Hepatocyte (in vitro differentiated cells): Measurements from ENCODE around the gene EID3. TPM values are rescaled to one million over a fixed set of nuclear protein-coding genes. Genes with fewer than 3 reads are reported as not detected.
"Not testable (repeated sequence)": the region's sequence is repeated elsewhere in the genome, so short reads cannot be mapped to it uniquely, and the experiment has no call there.

Experiments
- DNase-seq: peaks from one replicate; pipeline ENCODE4 v3.0.0-alpha.2; 2016; ENCODE audit warnings: low spot score
- H2AFZ ChIP-seq: fragments of 200-600 bp; sonication (generic); 2 replicates; pipeline ENCODE4 v1.6.0; 2016; ENCODE audit warnings: antibody characterized with exemption, mild to moderate bottlenecking
- H3K27ac ChIP-seq: fragments of 200-600 bp; sonication (generic); 2 replicates; pipeline ENCODE4 v1.5.1; 2016; ENCODE audit warnings: mild to moderate bottlenecking
- H3K27me3 ChIP-seq: fragments of 200-600 bp; sonication (generic); 2 replicates; pipeline ENCODE4 v1.6.1; 2016
- H3K36me3 ChIP-seq: fragments of 200-600 bp; sonication (generic); replicated peaks from 2 replicates; pipeline ENCODE4 v1.5.1; 2016; ENCODE audit warnings: low read depth; ENCODE audit not compliant: insufficient read depth
- H3K4me1 ChIP-seq: fragments of 200-600 bp; sonication (generic); 2 replicates; pipeline ENCODE4 v1.5.1; 2016; ENCODE audit warnings: mild to moderate bottlenecking, moderate library complexity; ENCODE audit not compliant: insufficient read depth
- H3K4me2 ChIP-seq: fragments of 200-600 bp; sonication (generic); 2 replicates; pipeline ENCODE4 v1.6.0; 2016
- H3K4me3 ChIP-seq: fragments of 200-600 bp; sonication (generic); 2 replicates; pipeline ENCODE4 v1.5.1; 2016; ENCODE audit warnings: mild to moderate bottlenecking
- H3K79me2 ChIP-seq: fragments of 200-600 bp; sonication (generic); 2 replicates; pipeline ENCODE4 v1.6.0; 2017; ENCODE audit warnings: mild to moderate bottlenecking
- H3K9me2 ChIP-seq: fragments of 200-600 bp; sonication (generic); replicated peaks from 2 replicates; pipeline ENCODE4 v1.6.0; 2017; ENCODE audit warnings: mild to moderate bottlenecking; ENCODE audit not compliant: insufficient read depth
- H3K9me3 ChIP-seq: fragments of 200-600 bp; sonication (generic); 2 replicates; pipeline ENCODE4 v1.5.1; 2016; ENCODE audit warnings: low read depth, mild to moderate bottlenecking
- H4K20me1 ChIP-seq: fragments of 200-600 bp; sonication (generic); 2 replicates; pipeline ENCODE4 v1.6.0; 2016; ENCODE audit warnings: mild to moderate bottlenecking; ENCODE audit not compliant: insufficient read depth, poor library complexity, severe bottlenecking
- EZH2 ChIP-seq: fragments of 200-600 bp; sonication (generic); IDR thresholded peaks from 2 replicates; pipeline ENCODE4 v1.6.1; 2016; ENCODE audit warnings: antibody characterized with exemption, mild to moderate bottlenecking, borderline replicate concordance
- EZH2phosphoT487 ChIP-seq: fragments of 200-600 bp; sonication (generic); IDR thresholded peaks from one replicate; pipeline ENCODE4 v1.6.1; 2018; ENCODE audit warnings: antibody characterized with exemption, mild to moderate bottlenecking, low read depth, moderate library complexity; ENCODE audit not compliant: unreplicated experiment, severe bottlenecking
- WGBS: methylation state at CpG from one replicate; pipeline ENCODE4 v1.1.6; 2016; ENCODE audit warnings: low lambda C conversion rate; ENCODE audit errors: missing lambda C conversion rate; 5-methylcytosine and 5-hydroxymethylcytosine counted together
- polyA plus RNA-seq: library from polyadenylated mRNA; unstranded; fragments of >200 nt; fragmentation: Nextera tagmentation; extraction: Ambion mirVana; gene quantifications from 2 replicates; pipeline ENCODE4 v1.2.1, GENCODE V29; 2016
- total RNA-seq: library from RNA; depleted of rRNA; stranded (reverse); fragments of >200 nt; gene quantifications from 2 replicates; pipeline ENCODE4 v1.2.3, GENCODE V29; 2014
- TF ChIP-seq, protein P1 (sequence below): fragments of 200-600 bp; sonication (generic); IDR thresholded peaks from 2 replicates; pipeline ENCODE4 v1.5.1; 2016; ENCODE audit warnings: antibody characterized with exemption, mild to moderate bottlenecking; ENCODE audit not compliant: poor library complexity

Gene EID3
- total and polyA plus RNA-seq, 2 experiments from 2014 or later, result 1.7 to 10.1 TPM

- no peak overlapping the region for H3K4me2 ChIP-seq
- 74% methylated on average over 4 of the region's 4 CpGs for WGBS
- no peaks in the 10 kb centered on the region for H3K9me2 ChIP-seq
- no peaks in the 10 kb centered on the region for H3K36me3 ChIP-seq
- no peak for DNase-seq
- TF ChIP-seq EZH2 (no peak), EZH2phosphoT487 (no peak)
- TF ChIP-seq, protein P1, sequence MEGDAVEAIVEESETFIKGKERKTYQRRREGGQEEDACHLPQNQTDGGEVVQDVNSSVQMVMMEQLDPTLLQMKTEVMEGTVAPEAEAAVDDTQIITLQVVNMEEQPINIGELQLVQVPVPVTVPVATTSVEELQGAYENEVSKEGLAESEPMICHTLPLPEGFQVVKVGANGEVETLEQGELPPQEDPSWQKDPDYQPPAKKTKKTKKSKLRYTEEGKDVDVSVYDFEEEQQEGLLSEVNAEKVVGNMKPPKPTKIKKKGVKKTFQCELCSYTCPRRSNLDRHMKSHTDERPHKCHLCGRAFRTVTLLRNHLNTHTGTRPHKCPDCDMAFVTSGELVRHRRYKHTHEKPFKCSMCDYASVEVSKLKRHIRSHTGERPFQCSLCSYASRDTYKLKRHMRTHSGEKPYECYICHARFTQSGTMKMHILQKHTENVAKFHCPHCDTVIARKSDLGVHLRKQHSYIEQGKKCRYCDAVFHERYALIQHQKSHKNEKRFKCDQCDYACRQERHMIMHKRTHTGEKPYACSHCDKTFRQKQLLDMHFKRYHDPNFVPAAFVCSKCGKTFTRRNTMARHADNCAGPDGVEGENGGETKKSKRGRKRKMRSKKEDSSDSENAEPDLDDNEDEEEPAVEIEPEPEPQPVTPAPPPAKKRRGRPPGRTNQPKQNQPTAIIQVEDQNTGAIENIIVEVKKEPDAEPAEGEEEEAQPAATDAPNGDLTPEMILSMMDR, result no peak
- H3K79me2 ChIP-seq, result no peaks in the 10 kb centered on the region
- no peak overlapping the region for H3K27ac ChIP-seq
- H3K9me3 ChIP-seq, result no peaks in the 10 kb centered on the region
- H2AFZ ChIP-seq, result no peak overlapping the region
- H3K4me1 ChIP-seq, result peaks cover 7% of the 10 kb centered on the region
- no peaks in the 10 kb centered on the region for H4K20me1 ChIP-seq
- no peaks in the 10 kb centered on the region for H3K27me3 ChIP-seq
- H3K4me3 ChIP-seq, result no peak overlapping the region
Measured at GRCh38 chr12:104263026-104263425, 40.5 kb upstream of the EID3 start.

DNA sequence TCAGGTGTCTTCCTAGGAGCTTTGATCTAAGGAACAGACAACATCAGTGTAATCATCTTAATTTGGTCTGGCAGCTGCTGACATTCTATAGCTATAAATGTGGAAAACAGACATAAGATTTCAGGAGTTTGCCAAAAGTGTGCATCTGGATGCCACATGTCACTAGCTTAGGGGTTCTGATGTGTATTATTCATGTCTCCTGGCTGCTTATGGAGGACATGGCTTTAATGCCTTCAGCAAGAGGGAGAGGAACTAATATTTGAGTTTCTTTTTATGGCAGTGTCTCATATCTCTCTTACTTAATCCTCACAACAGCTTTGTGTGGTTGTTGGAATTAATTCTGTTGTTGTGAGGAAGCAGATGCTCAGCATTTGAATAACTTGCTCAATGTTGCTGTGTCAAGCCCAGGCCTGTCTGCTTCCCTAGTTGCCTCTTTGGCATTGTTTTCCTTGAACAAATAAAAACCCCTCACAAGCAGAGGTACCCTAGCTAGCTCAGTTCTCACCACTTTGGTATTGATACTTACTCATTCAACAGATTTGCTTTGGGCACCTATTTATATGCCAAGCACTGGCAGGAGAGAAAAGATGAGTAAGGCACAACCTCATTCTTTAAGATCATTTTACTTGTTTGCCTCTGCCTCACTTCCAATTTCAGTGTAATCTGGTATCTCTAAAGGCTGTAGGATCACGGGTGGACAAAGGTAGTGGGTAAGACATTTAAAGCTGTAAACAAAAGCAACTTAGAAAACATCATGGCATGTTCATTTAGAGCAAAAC, 39.8 kb upstream of the EID3 start:
- H3K36me3 ChIP-seq, result no peaks in the 10 kb centered on the region
- no peaks in the 10 kb centered on the region for H3K79me2 ChIP-seq
- no peaks in the 10 kb centered on the region for H3K27me3 ChIP-seq
- 43% methylated on average over 1 of the region's 1 CpG for WGBS
- TF ChIP-seq, protein P1, result no peak
- TF ChIP-seq EZH2phosphoT487, result no peak
- TF ChIP-seq EZH2, result no peak
- no peak overlapping the region for H3K4me2 ChIP-seq
- no peak overlapping the region for H3K4me3 ChIP-seq
- no peak overlapping the region for H2AFZ ChIP-seq
- DNase-seq, result no peak
- no peaks in the 10 kb centered on the region for H3K9me3 ChIP-seq
- H4K20me1 ChIP-seq, result no peaks in the 10 kb centered on the region
- no peak overlapping the region for H3K27ac ChIP-seq
- H3K4me1 ChIP-seq, result peaks cover 7% of the 10 kb centered on the region
- H3K9me2 ChIP-seq, result no peaks in the 10 kb centered on the region

DNA sequence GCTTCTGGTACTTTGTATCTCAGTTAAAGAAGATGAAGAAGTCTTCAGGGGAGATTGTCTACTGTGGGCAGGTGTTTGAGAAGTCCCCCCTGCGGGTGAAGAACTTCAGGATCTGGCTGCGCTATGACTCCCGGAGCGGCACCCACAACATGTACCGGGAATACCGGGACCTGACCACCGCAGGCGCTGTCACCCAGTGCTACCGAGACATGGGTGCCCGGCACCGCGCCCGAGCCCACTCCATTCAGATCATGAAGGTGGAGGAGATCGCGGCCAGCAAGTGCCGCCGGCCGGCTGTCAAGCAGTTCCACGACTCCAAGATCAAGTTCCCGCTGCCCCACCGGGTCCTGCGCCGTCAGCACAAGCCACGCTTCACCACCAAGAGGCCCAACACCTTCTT, 38.1 kb upstream of the EID3 start:
- not testable (repeated sequence) for H3K36me3 ChIP-seq, H2AFZ ChIP-seq, H3K27ac ChIP-seq, H3K79me2 ChIP-seq, H3K9me3 ChIP-seq, DNase-seq, H4K20me1 ChIP-seq, H3K27me3 ChIP-seq, H3K4me2 ChIP-seq, H3K9me2 ChIP-seq, H3K4me1 ChIP-seq, H3K4me3 ChIP-seq
- WGBS, result 95% methylated on average over 20 of the region's 24 CpGs

GRCh38 chr12:104272938-104273337, 30.6 kb upstream of the EID3 start:
- Histone ChIP-seq H2AFZ (no peak overlapping the region), H3K4me1 (no peaks in the 10 kb centered on the region), H4K20me1 (no peaks in the 10 kb centered on the region), H3K27me3 (no peaks in the 10 kb centered on the region), H3K9me3 (no peaks in the 10 kb centered on the region), H3K4me3 (no peak overlapping the region), H3K27ac (no peak overlapping the region), H3K9me2 (no peaks in the 10 kb centered on the region), H3K79me2 (no peaks in the 10 kb centered on the region), H3K4me2 (no peak overlapping the region), H3K36me3 (no peaks in the 10 kb centered on the region)
- WGBS, result 98% methylated on average over 11 of the region's 11 CpGs
- no peak for TF ChIP-seq EZH2
- no peak for DNase-seq
